Measurements from ENCODE around the gene VEGFA. TPM values are rescaled to one million over a fixed set of nuclear protein-coding genes. Genes with fewer than 3 reads are reported as not detected.

VEGFA gene
- total RNA-seq, 4 donors from 2014 or later, result 510 to 1,437 (median 630) TPM

DNA sequence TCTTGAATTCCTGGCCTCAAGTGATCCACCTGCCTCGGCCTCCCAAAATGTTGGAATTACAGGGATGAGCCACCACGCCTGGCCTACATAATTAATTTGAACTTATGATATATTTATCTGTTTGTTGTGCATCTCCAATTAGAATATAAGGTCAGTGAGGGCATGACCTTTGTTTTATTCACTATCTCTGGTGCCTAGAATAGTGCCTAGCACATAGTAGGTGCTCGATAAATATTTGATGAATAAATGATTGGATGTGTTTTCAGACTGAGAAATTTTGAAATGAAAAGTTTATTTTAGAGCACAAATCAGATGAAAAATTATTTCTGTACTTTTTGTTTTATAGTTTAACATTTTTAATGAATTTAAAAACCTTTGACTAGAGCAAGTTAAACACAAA is 19.4 kb upstream of the VEGFA start:
- 89 to 97% methylated on average over 3 of the region's 3 CpGs for WGBS, 2 donors
- H3K36me3 ChIP-seq, result no peaks in the 10 kb centered on the region
- no peaks in the 10 kb centered on the region for H3K9me3 ChIP-seq
- TF ChIP-seq CTCF (IDR thresholded peaks at IDR 0.05) (no peak), POLR2A (IDR thresholded peaks at IDR 0.05) (no peak)
- no peak for DNase-seq
- H3K4me1 ChIP-seq, result no peaks in the 10 kb centered on the region
- no peaks in the 10 kb centered on the region for H3K27me3 ChIP-seq
- intact Hi-C loops (cut with DNase I), result no loop called here
- H3K27ac ChIP-seq, result no peak overlapping the region
- no peak overlapping the region for H3K4me3 ChIP-seq (replicated peaks in 1 of 3)

GRCh38 chr6:43753570-43754183 is 16.3 kb upstream of the VEGFA start:
- Histone ChIP-seq H3K4me1 (no peaks in the 10 kb centered on the region), H3K27me3 (no peaks in the 10 kb centered on the region), H3K36me3 (no peaks in the 10 kb centered on the region), H3K9me3 (no peaks in the 10 kb centered on the region), H3K4me3 (replicated peaks in 1 of 3) (no peak overlapping the region), H3K27ac (no peak overlapping the region)
- intact Hi-C loops (cut with DNase I), result no loop called here
- WGBS, 2 donors, result 90 to 92% methylated on average over 3 of the region's 3 CpGs
- TF ChIP-seq POLR2A (IDR thresholded peaks at IDR 0.05) (no peak), CTCF (IDR thresholded peaks at IDR 0.05) (no peak)
- DNase-seq, result no peak

DNA sequence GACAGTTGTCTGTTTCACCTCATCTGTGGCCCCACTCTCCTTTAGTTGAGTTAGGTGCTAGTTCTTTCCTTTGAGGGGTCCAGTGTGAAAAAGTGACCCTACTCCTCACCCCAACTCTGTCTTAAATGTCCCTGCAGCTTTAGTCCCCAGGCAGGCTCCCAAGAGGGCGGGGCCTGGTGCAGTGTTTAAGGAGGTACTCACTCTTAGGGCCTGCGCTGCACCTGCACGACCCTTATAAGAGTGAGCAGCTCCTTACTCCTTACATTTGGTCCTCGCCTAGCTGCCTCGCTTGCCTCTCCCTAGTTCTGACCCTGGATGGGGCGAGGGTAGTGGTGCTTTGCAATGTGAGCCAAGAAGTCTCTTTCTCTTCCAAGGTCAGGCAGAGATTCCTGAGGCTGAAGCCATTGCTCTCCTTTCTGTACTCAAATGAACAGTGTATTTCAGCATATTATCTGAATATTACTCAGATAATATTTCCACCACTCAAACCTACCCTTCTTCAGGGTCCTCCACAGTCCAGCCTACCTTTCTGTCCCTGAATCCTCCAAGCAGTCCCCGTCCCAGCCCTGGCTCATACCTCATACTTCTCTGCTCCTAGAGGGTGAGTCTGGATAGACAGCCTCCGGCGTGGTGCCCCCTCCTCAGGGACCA is 11.9 kb upstream of the VEGFA start:
- Histone ChIP-seq H3K27ac (no peak overlapping the region), H3K36me3 (no peaks in the 10 kb centered on the region), H3K9me3 (no peaks in the 10 kb centered on the region), H3K4me3 (replicated peaks in 1 of 3) (no peak overlapping the region), H3K4me1 (peaks cover 4 to 13% of the 10 kb centered on the region in 2 donors), H3K27me3 (no peaks in the 10 kb centered on the region)
- 65 to 68% methylated on average over 9 of the region's 9 CpGs for WGBS, 2 donors
- TF ChIP-seq POLR2A (IDR thresholded peaks at IDR 0.05) (no peak), CTCF (IDR thresholded peaks at IDR 0.05) (no peak)
- intact Hi-C loops (cut with DNase I), result loop anchor here (5.0 kb wide), 1 partner anchor 46 kb away; no protein-coding TSS in a partner anchor
- no peak for DNase-seq

GRCh38 chr6:43758617-43759050 is 11.4 kb upstream of the VEGFA start:
- H3K4me1 ChIP-seq, result peaks cover 4 to 13% of the 10 kb centered on the region in 2 donors
- peak in 1 of 2 donors; percentile 8 for DNase-seq
- WGBS, 2 donors, result 35 to 74% methylated on average over 3 to 7 of the region's 9 CpGs
- no peaks in the 10 kb centered on the region for H3K9me3 ChIP-seq
- intact Hi-C loops (cut with DNase I), result loop anchor here (5.0 kb wide), 1 partner anchor 46 kb away; no protein-coding TSS in a partner anchor
- no peak for TF ChIP-seq POLR2A (IDR thresholded peaks at IDR 0.05)
- TF ChIP-seq CTCF (IDR thresholded peaks at IDR 0.05), result peak in 5 of 6 experiments; percentile 32 to 60 (median 40)
- H3K4me3 ChIP-seq (replicated peaks in 1 of 3), result no peak overlapping the region
- H3K36me3 ChIP-seq, result no peaks in the 10 kb centered on the region
- H3K27ac ChIP-seq, result no peak overlapping the region
- no peaks in the 10 kb centered on the region for H3K27me3 ChIP-seq
